CD4-positive, alpha-beta memory T cell (primary cell): ENCODE results near the gene REG1B. TPM values are rescaled to one million over a fixed set of nuclear protein-coding genes. Genes with fewer than 3 reads are reported as not detected.
A peak's percentile ranks its signal among the peaks of the same experiment; 100 is the strongest.

ENCODE experiments used
- CTCF ChIA-PET: fragments of 350-600 bp; sonication (Branson Sonifier 250); formaldehyde crosslinking; loops from one replicate; lab custom pipeline; 2021; ENCODE audit warnings: inconsistent platforms; ENCODE audit not compliant: partially characterized antibody; lab: Charles Lee
- POLR2A ChIA-PET: fragments of 350-600 bp; sonication (Branson Sonifier 250); formaldehyde crosslinking; loops from one replicate; lab custom pipeline; 2021; ENCODE audit not compliant: partially characterized antibody; lab: Charles Lee
- DNase-seq, 5 donors: peaks; one replicate each; pipeline versions ENCODE4 v3.0.0 to v3.0.0-alpha.2; 2020 to 2022; ENCODE audit warnings: mixed read lengths in 1 of 5
- H3K27ac ChIP-seq: one replicate; pipeline ENCODE4 v1.7.0; 2013; ENCODE audit warnings: low read depth, low read length
- H3K27me3 ChIP-seq: 2 replicates; pipeline ENCODE4 v1.7.0; 2013; ENCODE audit warnings: mild to moderate bottlenecking, low read length, moderate library complexity; ENCODE audit not compliant: insufficient read depth
- H3K36me3 ChIP-seq: 2 replicates; pipeline ENCODE4 v1.7.0; 2013; ENCODE audit warnings: mild to moderate bottlenecking, low read length, moderate library complexity; ENCODE audit not compliant: insufficient read depth
- H3K4me1 ChIP-seq: 2 replicates; pipeline ENCODE4 v1.7.0; 2013; ENCODE audit warnings: mild to moderate bottlenecking, low read length, moderate library complexity; ENCODE audit not compliant: insufficient read depth
- H3K4me3 ChIP-seq, 2 donors: one replicate each; pipeline ENCODE4 v1.7.0; 2013; ENCODE audit warnings: low read length in 2 of 2, mild to moderate bottlenecking in 1 of 2
- H3K9me3 ChIP-seq, 2 donors: one replicate each; pipeline ENCODE4 v1.7.0; 2013; ENCODE audit warnings: low read length in 2 of 2, control low read depth in 1 of 2; ENCODE audit not compliant: control insufficient read depth in 1 of 2
- H3K27ac Mint-ChIP-seq, 7 donors: one replicate each; pipeline ENCODE4 v1.8.0; 2020 to 2021; ENCODE audit warnings: mixed read lengths in 7 of 7, mild to moderate bottlenecking in 6 of 7, inconsistent platforms in 3 of 7, moderate library complexity in 3 of 7
- H3K27me3 Mint-ChIP-seq, 2 donors: one replicate each; pipeline ENCODE4 v1.8.0; 2020 to 2021; ENCODE audit warnings: mixed read lengths in 2 of 2
- H3K36me3 Mint-ChIP-seq, 2 donors: one replicate each; pipeline ENCODE4 v1.8.0; 2020 to 2021; ENCODE audit warnings: mixed read lengths in 2 of 2, inconsistent platforms in 1 of 2, mild to moderate bottlenecking in 1 of 2
- H3K4me1 Mint-ChIP-seq, 4 donors: one replicate each; pipeline ENCODE4 v1.8.0; 2020 to 2021; ENCODE audit warnings: mixed read lengths in 4 of 4, mild to moderate bottlenecking in 1 of 4
- H3K4me3 Mint-ChIP-seq, 8 donors: one replicate each; pipeline ENCODE4 v1.8.0; 2020 to 2021; ENCODE audit warnings: mixed read lengths in 8 of 8, mild to moderate bottlenecking in 7 of 8, moderate library complexity in 6 of 8, inconsistent platforms in 3 of 8
- H3K9me3 Mint-ChIP-seq, 8 donors: one replicate each; pipeline ENCODE4 v1.8.0; 2020 to 2021; ENCODE audit warnings: mixed read lengths in 8 of 8, mild to moderate bottlenecking in 5 of 8, inconsistent platforms in 3 of 8, moderate library complexity in 1 of 8
- intact Hi-C: fragments of 100-400 bp; cut with micrococcal nuclease; formaldehyde crosslinking; loops from one replicate; pipeline ENCODE4 v1.15.1; 2023
- polyA plus RNA-seq, 2 donors: library from polyadenylated mRNA; unstranded; fragments of 300-500 nt; fragmentation: Illumina TruSeq; gene quantifications; one replicate each; pipeline ENCODE4 v1.2.3, GENCODE V29; 2021
- total RNA-seq, 2 experiments: library from RNA; stranded (reverse); gene quantifications; one replicate each; pipeline ENCODE4 v1.2.3, GENCODE V29; 2021

Gene REG1B, protein sequence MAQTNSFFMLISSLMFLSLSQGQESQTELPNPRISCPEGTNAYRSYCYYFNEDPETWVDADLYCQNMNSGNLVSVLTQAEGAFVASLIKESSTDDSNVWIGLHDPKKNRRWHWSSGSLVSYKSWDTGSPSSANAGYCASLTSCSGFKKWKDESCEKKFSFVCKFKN
- not detected for total RNA-seq
- polyA plus RNA-seq = not detected

- Mint-ChIP-seq H3K4me3 (no peak within 1 kb of the TSS), H3K27ac (no peak within 1 kb of the TSS), H3K9me3 (peaks cover 0 to 15% (median 8%) of the 10 kb centered on the region in 8 donors), H3K36me3 (no peaks in the 10 kb centered on the region), H3K27me3 (peaks cover 0 to 1% of the 10 kb centered on the region in 2 donors), H3K4me1 (no peaks in the 10 kb centered on the region)
- no peak within 1 kb of the TSS for H3K27ac ChIP-seq
- H3K9me3 ChIP-seq = no peaks in the 10 kb centered on the region
- intact Hi-C loops = no loop called here
- CTCF ChIA-PET = interaction anchor here (0.8 kb wide), 1 partner anchor 17 kb away, joined by 3 read pairs; no protein-coding TSS in a partner anchor
- no peak within 1 kb of the TSS for H3K4me3 ChIP-seq
- POLR2A ChIA-PET = no interaction called here
- no peak for DNase-seq
- no peaks in the 10 kb centered on the region for H3K4me1 ChIP-seq
- no peaks in the 10 kb centered on the region for H3K27me3 ChIP-seq
- H3K36me3 ChIP-seq = no peaks in the 10 kb centered on the region
Observed at GRCh38 chr2:79087785-79088364, at the start of gene REG1B. TSS of gene REG1B (minus strand) at chr2:79087993. CDS start at chr2:79087612, 381 bp downstream.

DNA sequence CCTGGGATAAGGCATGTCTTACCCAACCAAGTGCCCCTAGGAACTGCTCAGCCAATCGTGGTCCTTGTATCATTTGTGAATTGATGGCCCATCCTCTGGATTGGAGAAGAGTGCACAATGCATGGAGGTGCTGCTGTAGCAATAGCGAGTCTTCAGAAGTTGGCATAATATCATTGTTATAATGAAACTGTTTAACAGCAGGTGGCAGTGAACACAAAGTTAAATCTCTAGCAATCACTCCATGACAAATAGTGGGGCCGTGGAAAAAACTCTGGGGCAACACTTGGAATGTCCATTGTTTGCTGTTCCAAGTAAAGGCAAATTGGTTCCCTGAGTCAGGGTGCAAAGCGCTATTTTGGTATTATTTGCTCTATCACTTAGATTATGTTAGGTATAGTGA lies 43.9 kb upstream of the REG1B start:
- intact Hi-C loops = no loop called here
- no peaks in the 10 kb centered on the region for H3K27me3 Mint-ChIP-seq
- no peaks in the 10 kb centered on the region for H3K4me1 Mint-ChIP-seq
- H3K27me3 ChIP-seq = no peaks in the 10 kb centered on the region
- H3K9me3 ChIP-seq = no peaks in the 10 kb centered on the region
- peaks cover 2 to 15% (median 12%) of the 10 kb centered on the region in 8 donors for H3K9me3 Mint-ChIP-seq
- ChIA-PET POLR2A (no interaction called here), CTCF (no interaction called here)
- H3K27ac Mint-ChIP-seq = no peak overlapping the region
- no peaks in the 10 kb centered on the region for H3K36me3 Mint-ChIP-seq
- H3K27ac ChIP-seq = no peak overlapping the region
- no peak overlapping the region for H3K4me3 Mint-ChIP-seq
- no peak for DNase-seq
- H3K4me1 ChIP-seq = no peaks in the 10 kb centered on the region
- no peak overlapping the region for H3K4me3 ChIP-seq
- H3K36me3 ChIP-seq = no peaks in the 10 kb centered on the region

- Mint-ChIP-seq H3K4me1 (no peaks in the 10 kb centered on the region), H3K36me3 (no peaks in the 10 kb centered on the region), H3K9me3 (peaks cover 0 to 13% (median 3%) of the 10 kb centered on the region in 8 donors), H3K4me3 (no peak overlapping the region), H3K27me3 (no peaks in the 10 kb centered on the region), H3K27ac (no peak overlapping the region)
- POLR2A ChIA-PET = no interaction called here
- no peak overlapping the region for H3K4me3 ChIP-seq
- no peak for DNase-seq
- intact Hi-C loops = no loop called here
- CTCF ChIA-PET = no interaction called here
- no peaks in the 10 kb centered on the region for H3K36me3 ChIP-seq
- no peaks in the 10 kb centered on the region for H3K4me1 ChIP-seq
- H3K9me3 ChIP-seq = no peaks in the 10 kb centered on the region
- H3K27ac ChIP-seq = no peak overlapping the region
- no peaks in the 10 kb centered on the region for H3K27me3 ChIP-seq
Observed at GRCh38 chr2:79129804-79130203, 42.0 kb upstream of the REG1B start.

DNA sequence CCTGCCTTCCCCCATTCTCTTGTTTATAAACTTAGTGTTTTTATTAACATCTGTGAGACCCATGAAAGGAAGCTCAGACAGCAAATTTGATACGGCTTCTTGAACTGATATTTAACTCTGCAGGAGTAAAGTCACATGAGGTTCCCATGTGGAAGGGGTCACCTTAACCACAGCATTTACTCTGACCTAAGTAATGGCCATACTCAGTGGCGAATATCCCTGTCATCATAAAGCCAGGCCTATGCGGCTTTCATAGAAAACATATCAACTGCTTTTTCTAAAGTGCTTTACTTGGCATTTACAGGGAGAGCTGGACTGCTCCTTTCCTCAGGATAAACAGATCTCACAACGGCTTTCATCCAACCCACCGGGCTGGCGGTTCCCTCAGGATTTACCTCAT lies 41.5 kb upstream of the REG1B start:
- Histone ChIP-seq H3K27ac (no peak overlapping the region), H3K36me3 (no peaks in the 10 kb centered on the region), H3K4me3 (no peak overlapping the region), H3K27me3 (no peaks in the 10 kb centered on the region), H3K4me1 (no peaks in the 10 kb centered on the region), H3K9me3 (no peaks in the 10 kb centered on the region)
- Mint-ChIP-seq H3K4me1 (no peaks in the 10 kb centered on the region), H3K27ac (peak overlapping the region in 1 of 7 donors; percentile 27), H3K9me3 (peaks cover 0 to 13% (median 3%) of the 10 kb centered on the region in 8 donors), H3K27me3 (no peaks in the 10 kb centered on the region), H3K36me3 (no peaks in the 10 kb centered on the region), H3K4me3 (no peak overlapping the region)
- intact Hi-C loops = no loop called here
- DNase-seq = no peak
- ChIA-PET POLR2A (no interaction called here), CTCF (no interaction called here)

DNA sequence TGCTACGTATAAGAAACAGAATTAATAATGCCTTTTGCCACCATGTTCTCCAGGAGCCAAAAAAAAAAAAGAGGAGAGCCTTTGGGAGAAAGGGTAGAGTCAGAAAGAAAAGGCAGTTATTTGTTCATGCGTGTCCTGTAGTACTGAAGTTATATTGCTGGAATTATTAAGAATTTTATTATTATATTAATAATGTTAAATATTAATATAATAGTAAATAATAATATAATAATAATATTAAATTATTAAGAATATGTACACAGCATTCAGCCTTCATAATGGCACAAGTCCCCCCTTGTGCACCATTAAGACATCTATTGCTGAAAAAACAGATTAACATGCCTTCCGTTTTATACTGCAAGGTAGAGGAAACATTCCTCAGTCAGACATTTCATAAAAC lies 40.6 kb upstream of the REG1B start:
- intact Hi-C loops = no loop called here
- ChIA-PET POLR2A (no interaction called here), CTCF (no interaction called here)
- Mint-ChIP-seq H3K27ac (no peak overlapping the region), H3K4me1 (no peaks in the 10 kb centered on the region), H3K36me3 (no peaks in the 10 kb centered on the region), H3K9me3 (peaks cover 0 to 13% (median 2%) of the 10 kb centered on the region in 8 donors), H3K27me3 (no peaks in the 10 kb centered on the region), H3K4me3 (no peak overlapping the region)
- Histone ChIP-seq H3K4me1 (no peaks in the 10 kb centered on the region), H3K9me3 (no peaks in the 10 kb centered on the region), H3K27me3 (no peaks in the 10 kb centered on the region), H3K4me3 (no peak overlapping the region), H3K36me3 (no peaks in the 10 kb centered on the region), H3K27ac (no peak overlapping the region)
- DNase-seq = no peak

DNA sequence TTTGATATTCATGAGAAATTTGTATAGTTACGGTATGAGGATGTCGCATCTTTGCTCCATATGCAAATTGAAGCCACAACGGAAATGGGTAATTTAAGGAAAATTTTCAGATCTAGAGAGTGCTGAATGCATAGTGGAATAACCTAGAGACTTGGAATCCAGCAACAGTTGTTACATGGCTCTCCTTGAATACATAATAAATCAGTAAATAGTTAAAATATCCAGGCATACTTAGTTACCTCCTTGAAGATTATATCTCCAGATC lies 37.9 kb upstream of the REG1B start:
- Mint-ChIP-seq H3K4me3 (no peak overlapping the region), H3K4me1 (no peaks in the 10 kb centered on the region), H3K36me3 (no peaks in the 10 kb centered on the region), H3K9me3 (peaks cover 0 to 11% (median 4%) of the 10 kb centered on the region in 8 donors), H3K27ac (no peak overlapping the region), H3K27me3 (no peaks in the 10 kb centered on the region)
- Histone ChIP-seq H3K27ac (no peak overlapping the region), H3K36me3 (no peaks in the 10 kb centered on the region), H3K4me1 (no peaks in the 10 kb centered on the region), H3K27me3 (no peaks in the 10 kb centered on the region), H3K9me3 (no peaks in the 10 kb centered on the region), H3K4me3 (no peak overlapping the region)
- POLR2A ChIA-PET = no interaction called here
- intact Hi-C loops = no loop called here
- CTCF ChIA-PET = no interaction called here
- DNase-seq = no peak

DNA sequence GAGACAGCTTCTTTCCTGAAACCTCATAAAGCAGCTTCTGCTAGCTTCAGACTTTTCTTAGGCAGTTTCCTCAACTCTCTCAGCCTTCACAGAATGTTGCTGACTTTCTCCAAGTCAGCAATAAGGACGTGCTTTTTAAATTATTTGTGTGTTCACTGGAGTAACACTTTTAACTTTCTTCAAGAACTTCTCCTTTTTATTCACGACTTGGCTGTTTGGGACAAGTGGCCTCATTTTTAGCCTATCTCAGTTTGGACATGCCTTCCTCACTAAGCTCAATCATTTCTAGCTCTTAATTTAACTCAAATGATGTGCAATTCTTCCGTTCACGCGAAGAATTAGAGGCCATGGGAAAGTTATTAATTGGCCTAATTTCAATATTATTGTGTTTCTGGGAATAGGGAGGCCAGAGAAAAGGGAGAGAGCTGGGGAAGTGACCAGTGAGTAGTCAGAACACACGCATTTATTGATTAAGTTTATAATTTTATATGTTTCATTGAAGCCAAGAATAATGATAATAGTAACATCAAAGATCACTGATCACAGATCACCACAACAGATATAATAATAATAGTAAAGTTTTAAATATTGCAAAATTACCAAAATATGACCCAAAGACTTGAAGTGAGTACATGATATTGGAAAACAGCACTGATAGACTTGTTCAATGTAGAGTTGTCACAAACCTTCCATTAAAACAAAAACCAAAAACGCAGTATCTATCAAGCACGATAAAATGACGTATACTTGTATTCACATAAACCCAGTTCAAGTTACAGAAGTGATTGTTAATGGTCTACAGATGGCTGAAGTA lies 37.3 kb upstream of the REG1B start:
- POLR2A ChIA-PET = no interaction called here
- no peaks in the 10 kb centered on the region for H3K4me1 Mint-ChIP-seq
- intact Hi-C loops = no loop called here
- CTCF ChIA-PET = no interaction called here
- H3K27me3 Mint-ChIP-seq = no peaks in the 10 kb centered on the region
- H3K36me3 Mint-ChIP-seq = no peaks in the 10 kb centered on the region
- Histone ChIP-seq H3K27ac (no peak overlapping the region), H3K4me3 (no peak overlapping the region), H3K4me1 (no peaks in the 10 kb centered on the region), H3K36me3 (no peaks in the 10 kb centered on the region), H3K27me3 (no peaks in the 10 kb centered on the region), H3K9me3 (no peaks in the 10 kb centered on the region)
- no peak for DNase-seq
- H3K4me3 Mint-ChIP-seq = no peak overlapping the region
- H3K27ac Mint-ChIP-seq = no peak overlapping the region
- peaks cover 0 to 11% (median 4%) of the 10 kb centered on the region in 8 donors for H3K9me3 Mint-ChIP-seq
